Endometrial microvascular endothelial cells (primary cell): ENCODE measurements around the gene PSG4. TPM values are rescaled to one million over a fixed set of nuclear protein-coding genes. Genes with fewer than 3 reads are reported as not detected.
"Not testable (repeated sequence)": the region's sequence is repeated elsewhere in the genome, so short reads cannot be mapped to it uniquely, and the experiment has no call there.

ENCODE experiments used
- in situ Hi-C: cut with HindIII; loops from 2 replicates; pipeline ENCODE4 v1.10.0; 2017; ENCODE audit warnings: low sequenced_read_pairs, low pct_unique_long_range_greater_than_20kb; ENCODE audit errors: inconsistent ontology term
- total RNA-seq: library from RNA; depleted of rRNA; stranded (reverse); fragments of >200 nt; gene quantifications from one replicate; pipeline ENCODE4 v1.2.3, GENCODE V29; 2015; ENCODE audit errors: inconsistent ontology term

PSG4 gene
- 15.1 TPM for total RNA-seq

DNA sequence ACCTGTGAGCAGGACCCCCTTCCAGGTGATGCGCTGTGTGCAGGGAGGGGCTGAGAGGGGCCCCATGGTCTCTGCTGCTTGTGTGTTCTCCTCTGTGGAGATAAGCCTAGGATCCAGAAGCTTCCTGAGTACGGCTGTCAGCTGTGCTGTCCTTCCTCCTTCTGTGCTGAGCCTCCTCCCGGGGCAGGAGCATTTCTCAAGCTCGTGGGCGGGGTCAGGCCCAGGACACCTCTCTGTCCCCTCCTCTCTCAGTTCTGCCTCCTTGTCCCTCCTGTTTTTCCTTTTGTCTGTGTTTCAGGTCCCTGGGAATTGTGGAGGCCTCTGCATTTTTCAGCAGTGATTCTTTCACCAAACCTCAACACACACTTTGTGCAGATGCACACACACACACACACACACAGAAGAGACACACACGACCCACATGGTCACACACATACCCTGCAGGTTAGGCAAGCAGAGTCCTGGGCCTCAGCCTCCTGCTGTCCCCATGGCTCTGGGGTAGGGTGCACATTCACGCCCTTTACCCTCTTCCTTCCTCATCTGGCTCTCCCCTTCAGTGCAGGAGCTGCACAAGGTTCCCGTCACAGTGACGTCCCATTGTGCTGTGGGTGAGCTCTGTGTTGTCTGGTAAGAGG, at the start of gene PSG4:
TSS of gene PSG4 (minus strand) at position 168 of the 635 bp plus-strand sequence. CDS start at position 66, 102 bp downstream.
- in situ Hi-C loops, result not testable (repeated sequence)

DNA sequence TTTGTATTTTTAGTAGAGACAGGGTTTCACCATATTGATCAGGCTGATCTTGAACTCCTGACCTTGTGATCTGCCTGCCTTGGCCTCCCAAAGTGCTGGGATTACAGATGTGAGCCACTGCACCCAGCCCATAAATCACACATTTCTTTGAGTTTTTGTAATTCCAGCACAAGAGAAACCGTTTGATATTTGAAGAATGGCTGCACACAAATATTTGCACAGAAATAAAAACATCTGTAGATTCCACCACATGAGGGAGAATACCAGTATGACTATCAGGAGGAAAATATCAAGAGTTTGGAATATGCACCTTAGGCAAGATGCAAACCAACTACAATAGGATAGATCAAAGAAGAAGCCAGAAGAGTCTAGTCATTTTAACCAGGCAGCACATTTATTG, 46.0 kb upstream of the PSG4 start:
- in situ Hi-C loops, result not testable (repeated sequence)

DNA sequence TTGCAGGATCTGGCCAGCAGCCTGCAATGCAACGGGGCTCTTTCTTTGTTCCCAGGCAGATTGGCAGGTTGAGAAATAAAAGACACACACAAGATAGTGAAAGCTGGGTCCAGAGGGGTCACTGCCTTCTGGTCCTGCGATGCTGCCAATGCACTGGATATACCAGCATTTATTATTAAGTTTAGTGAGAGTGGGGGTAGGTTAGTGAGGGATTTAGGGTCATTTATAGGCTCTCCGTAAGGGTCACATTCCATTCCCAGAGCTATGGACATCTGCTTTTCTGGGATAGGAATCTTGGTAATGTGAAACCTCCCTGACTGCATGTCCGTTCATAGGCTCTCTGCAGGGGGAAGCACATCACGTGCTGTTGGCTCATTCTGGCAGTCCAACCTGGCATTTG, 44.9 kb upstream of the PSG4 start:
- in situ Hi-C loops, result not testable (repeated sequence)

DNA sequence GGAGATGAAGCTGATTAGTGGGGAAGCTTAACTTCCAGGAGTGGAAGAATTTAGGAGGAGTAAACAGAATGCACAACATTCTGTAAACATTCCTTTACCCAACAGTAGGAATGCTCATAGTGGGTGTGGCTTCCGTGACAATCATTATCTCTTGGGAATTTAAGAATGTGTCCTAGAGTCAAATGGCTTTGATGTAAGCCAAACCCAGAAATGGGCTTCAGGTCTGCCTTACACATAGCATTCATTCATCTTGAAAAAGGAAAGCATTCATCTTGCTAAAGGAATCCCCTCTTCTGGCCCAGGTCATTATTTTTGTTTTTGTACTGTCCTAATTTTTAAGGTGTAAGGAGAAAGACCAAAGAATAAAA, 43.2 kb upstream of the PSG4 start:
- in situ Hi-C loops, result not testable (repeated sequence)

DNA sequence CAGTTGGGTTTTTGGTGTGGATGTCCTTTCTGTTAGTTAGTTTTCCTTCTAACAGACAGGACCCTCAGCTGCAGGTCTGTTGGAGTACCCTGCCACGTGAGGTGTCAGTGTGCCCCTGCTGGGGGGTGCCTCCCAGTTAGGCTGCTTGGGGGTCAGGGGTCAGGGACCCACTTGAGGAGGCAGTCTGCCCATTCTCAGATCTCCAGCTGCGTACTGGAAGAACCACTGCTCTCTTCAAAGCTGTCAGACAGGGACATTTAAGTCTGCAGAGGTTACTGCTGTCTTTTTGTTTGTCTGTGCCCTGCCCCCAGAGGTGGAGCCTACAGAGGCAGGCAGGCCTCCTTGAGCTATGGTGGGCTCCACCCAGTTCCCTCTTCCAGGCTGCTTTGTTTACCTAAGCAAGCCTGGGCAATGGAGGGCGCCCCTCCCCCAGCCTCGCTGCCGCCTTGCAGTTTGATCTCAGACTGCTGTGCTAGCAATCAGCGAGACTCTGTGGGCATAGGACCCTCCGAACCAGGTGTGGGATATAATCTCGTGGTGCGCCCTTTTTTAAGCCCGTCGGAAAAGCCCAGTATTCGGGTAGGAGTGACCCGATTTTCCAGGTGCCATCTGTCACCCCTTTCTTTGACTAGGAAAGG, 41.9 kb upstream of the PSG4 start:
- in situ Hi-C loops, result not testable (repeated sequence)

DNA sequence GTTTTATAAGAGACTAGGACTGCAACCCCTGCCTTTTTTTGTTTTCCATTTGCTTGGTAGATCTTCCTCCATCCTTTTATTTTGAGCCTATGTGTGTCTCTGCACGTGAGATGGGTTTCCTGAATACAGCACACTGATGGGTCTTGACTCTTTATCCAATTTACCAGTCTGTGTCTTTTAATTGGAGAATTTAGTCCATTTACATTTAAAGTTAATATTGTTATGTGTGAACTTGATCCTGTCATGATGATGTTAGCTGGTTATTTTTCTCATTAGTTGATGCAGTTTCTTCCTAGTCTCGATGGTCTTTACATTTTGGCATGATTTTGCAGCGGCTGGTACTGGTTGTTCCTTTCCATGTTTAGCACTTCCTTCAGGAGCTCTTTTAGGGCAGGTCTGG, 40.4 kb upstream of the PSG4 start:
- in situ Hi-C loops, result not testable (repeated sequence)

DNA sequence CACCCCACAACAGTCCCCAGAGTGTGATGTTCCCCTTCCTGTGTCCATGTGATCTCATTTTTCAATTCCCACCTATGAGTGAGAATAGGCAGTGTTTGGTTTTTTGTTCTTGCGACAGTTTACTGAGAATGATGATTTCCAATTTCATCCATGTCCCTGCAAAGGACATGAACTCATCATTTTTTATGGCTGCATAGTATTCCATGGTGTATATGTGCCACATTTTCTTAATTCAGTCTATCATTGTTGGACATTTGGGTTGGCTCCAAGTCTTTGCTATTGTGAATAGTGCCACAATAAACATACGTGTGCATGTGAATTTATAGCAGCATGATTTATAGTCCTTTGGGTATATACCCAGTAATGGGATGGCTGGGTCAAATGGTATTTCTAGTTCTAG, 36.8 kb upstream of the PSG4 start:
- in situ Hi-C loops, result not testable (repeated sequence)

DNA sequence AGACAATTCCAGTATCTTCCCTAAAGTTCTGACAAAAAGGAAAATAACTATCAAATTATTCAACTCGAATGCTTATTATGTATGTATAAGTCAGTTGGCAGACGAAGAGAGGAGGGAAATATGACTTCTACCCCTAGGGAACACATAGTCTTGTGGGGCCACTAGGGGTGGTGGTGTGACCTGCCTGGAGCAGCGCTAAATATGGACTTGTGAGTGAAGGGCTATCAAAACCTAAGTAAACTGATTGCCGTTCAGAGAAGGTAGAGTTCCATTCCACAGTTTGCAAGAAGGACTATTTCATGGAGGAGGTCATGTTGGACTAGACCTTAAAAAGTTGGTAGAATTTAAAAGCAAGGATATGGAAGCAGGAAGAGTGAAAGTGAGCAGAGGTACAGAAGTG, 32.8 kb upstream of the PSG4 start:
- in situ Hi-C loops, result not testable (repeated sequence)

DNA sequence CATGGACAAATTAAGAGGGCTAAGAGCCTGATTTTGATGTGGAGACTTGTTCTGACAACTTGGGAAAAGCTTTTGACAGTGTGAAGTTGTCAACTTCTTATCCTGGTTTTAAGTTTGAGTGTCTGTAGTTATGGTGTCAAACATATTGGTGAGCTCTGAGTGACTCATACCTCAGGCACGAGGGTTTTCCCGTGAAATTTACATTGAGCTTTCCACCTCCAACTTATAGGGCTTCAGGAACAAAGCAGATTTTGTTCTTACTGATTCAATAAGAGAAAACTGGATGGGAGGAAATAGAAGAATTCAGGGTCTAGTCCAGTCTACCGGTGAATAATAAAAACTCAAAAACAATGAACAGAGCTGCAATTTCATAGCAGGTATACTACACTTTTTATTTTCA, 30.2 kb upstream of the PSG4 start:
- in situ Hi-C loops, result not testable (repeated sequence)

DNA sequence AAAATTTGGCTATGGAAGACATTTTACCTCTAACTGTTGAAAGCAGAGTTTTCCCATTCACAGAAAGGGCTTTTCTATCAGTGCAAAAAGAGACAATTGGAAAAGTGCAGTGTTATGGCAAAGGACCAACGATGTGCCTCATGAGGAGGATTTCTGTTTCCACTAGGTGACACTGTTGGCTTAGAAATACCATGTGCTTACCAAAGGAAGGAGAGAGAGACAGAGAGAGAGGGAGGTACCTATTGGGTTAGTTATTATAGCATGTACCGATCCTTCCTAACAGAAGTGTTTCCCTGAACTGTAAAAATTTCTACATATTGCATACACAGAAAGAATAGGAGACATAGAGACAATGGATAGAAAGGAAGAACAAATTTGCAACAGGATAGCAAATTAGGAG, 23.9 kb upstream of the PSG4 start:
- in situ Hi-C loops, result no loop called here

DNA sequence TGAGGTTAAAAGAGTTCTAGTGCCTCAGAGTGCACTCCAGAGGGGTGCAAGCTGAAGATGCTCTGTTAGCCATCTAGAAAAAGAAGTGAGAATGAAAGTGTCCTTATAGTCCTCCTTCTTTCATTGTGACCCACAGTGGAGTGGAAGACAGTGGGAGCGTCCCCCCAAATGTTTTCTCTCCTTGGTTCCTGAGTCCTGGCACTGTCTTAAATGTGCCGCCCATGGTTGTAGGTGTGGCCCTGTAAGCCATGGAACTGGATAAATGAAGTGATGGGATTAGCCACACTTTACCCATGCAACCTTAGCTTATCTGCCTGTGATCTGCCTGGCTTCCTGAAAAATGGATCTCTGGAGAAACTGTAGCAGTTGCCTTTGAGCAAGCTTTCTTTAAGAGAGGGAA, 23.3 kb upstream of the PSG4 start:
- in situ Hi-C loops, result not testable (repeated sequence)

DNA sequence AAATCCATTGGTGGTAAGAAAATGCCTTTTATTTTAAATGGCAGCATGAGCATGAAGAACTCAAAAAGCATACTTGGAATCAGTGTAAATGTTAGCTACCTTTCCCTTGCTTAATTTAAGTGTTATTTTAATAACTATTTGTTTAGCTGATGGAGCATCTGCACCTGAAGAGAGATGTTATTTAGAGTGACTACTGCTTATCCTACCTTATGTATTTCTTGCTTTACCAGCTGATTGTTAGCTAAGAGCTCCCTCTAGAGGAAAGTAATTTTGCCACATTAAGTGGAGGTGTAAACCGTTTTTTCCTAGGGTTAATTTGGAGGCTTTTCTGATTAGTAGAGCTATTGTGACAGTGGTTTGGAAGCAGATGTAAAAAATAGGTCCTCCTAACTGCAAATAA, 21.5 kb upstream of the PSG4 start:
- in situ Hi-C loops, result not testable (repeated sequence)

DNA sequence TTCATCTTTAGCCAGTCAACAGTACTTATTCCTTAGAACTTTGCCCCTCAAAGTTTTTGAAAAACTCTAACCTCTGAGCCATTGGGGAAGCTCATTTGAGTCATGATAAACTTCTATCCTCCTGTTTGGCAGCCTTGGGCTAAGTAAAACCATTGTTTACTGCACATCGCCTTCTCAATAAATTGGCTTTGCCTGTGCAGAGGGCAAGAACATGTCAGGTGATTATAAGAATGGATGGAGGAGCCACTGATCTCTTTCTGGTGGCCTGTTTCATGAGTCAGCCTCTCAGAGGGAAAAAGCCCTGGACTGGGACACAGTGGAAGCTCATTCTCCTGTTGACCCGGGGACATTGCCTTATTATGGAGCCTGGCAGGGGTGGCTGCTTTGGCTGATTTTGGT, 19.4 kb upstream of the PSG4 start:
- in situ Hi-C loops, result no loop called here

DNA sequence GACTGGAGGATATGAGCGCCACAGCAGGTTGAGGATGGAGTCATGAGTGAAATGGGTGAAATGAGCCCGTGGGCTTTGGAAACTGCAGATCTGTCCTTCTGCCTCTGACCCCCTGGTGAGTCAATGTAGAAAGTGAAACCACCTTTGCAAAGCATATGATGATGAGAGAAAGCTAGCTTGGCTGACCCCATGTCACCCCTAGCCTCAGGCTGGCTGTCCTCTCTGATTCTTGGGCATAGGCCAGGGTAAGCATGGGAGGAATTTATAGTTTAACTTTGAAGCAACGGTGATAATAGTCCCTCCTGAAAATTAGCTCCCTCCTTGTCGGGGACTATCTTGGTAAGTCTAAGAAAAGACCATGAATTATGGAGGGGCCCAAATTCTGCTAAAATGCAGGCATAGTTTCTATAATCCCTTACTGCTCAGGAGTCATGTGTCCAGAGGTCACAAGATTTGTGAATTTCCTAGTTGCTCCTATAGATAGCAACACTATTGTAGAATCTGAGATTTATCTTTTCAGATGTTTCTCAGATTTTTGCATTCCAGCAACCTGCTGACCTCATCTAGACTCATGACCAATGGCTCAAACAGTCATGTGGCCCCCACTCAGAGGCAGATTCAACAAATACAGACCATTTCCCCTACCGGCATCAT, 18.9 kb upstream of the PSG4 start:
- in situ Hi-C loops, result not testable (repeated sequence)

DNA sequence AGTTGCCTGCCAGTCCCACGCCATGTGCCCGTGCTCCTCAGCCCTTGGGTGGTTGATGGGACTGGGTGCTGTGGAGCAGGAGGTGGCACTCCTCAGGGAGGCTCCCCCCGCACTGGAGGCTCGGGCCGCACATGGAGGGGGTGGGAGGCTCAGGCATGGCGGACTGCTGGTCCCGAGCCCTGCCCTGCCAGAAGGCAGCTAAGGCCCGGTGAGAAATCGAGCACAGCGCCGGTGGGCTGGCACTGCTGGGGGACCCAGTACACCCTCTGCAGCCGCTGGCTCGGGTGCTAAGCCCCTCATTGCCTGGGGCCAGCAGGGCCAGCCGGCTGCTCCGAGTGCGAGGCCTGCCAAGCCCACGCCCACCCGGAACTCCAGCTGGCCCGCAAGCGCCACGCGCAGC, 16.5 kb upstream of the PSG4 start:
- in situ Hi-C loops, result not testable (repeated sequence)

DNA sequence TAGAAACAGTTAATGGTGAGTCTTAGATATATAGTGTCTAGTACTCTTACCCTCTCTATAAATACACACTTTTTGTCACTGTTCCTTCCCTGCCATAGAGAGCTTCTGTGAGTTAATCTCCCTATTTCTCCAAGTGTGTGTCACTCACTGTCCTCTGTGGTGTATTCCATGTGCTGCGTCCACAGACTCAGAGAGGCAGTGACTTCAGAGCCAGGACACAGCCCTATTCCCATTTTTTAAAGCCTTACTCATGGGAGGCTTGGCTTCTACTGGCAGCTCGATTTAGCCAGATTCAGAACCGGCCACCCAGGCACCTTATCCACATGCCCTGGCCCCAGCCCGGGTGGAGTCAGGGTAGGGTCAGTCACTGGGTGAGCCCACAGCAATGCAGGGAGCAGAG, 13.7 kb upstream of the PSG4 start:
- in situ Hi-C loops, result not testable (repeated sequence)

DNA sequence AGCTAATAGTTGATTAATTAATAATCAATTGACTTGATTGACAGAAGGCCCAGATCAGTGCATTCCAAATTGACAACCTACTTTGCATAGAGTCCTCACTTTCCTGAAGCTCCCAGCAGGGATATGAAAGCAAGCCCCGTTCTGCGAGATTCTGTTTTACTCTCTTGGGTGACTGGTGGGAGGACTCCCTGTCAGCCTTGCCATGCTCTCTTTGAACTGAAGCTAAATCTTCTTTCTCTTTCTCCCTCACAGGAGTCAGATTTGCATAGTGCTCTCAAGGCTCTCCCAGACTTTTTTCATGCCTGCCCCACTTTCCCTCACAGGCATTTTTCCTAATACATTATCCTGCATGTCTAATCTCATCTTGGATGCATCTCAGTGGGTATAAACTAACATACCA, 10.4 kb upstream of the PSG4 start:
- in situ Hi-C loops, result not testable (repeated sequence)

DNA sequence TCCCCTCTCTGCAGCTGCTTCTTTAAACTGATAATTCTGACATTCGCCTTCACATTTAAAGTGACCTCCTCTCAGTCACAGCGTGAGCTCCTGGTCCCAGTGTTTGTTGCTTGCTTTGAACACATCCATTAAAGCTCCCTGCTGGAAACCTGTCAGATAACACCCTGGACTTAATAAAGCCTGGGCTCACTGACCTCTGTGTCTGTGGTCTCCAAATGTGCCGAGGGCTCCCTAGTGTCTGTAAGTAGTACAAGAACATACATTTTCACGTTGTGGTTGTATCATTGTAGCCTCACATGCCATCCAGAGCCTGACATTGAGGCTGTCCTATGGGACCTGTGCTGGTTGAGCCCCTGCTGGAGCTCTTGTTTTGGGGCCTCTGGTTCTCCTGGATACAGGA, 2.6 kb upstream of the PSG4 start:
- in situ Hi-C loops, result no loop called here

DNA sequence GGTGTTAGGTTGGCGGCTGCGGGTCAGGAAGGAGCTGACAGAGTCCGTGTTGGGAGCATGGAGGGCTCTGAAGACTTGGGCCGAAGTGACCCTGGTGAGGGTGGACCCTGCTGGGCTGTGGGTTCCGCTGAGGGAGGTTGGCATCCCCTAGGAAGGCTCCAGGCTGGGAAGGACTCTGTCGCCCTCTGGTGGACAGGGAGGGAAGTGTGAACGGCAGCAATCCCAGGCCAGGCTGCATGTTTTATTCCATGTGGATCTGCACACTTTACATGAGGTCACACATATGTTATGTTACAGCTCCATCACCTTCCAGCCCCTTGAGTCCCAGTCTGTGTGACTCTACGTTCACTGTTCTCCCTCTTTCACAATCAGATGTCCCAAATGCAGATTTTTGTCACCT, 1.7 kb upstream of the PSG4 start:
- in situ Hi-C loops, result not testable (repeated sequence)

DNA sequence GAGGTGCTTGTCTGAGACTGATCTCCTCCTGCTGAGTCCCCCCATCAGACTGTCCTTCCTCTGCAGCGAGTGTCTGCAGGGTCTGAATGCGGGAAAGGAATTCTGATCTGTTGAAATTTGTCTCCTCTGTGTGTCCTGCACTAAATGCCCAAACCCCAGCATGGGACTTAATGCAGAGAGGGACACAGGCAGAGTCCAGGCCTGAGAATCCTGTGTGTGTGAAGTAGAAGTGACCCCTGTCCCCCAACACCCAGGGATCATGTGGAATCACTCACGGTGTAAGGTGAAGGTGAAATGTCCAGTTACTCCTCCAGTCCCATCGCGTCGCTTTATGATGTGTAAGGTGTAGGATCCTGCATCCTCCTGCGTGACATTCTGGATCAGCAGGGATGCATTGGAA, 1.8 kb downstream of the PSG4 start:
- in situ Hi-C loops, result not testable (repeated sequence)
